PFSK-1 (cell line): ENCODE data around the gene UBXN1.

ENCODE experiments used
- FOXP2 ChIP-seq: optimal IDR thresholded peaks from 2 replicates; pipeline ENCODE3; 2011; ENCODE audit warnings: borderline replicate concordance, control low read depth, inconsistent platforms; ENCODE audit not compliant: insufficient read depth; ENCODE audit errors: extremely low read length, extremely low read depth
- POLR2AphosphoS5 ChIP-seq: IDR thresholded peaks from 2 replicates; pipeline ENCODE4 v1.6.1; 2012; ENCODE audit warnings: low read depth, mild to moderate bottlenecking, control low read depth, low read length, moderate library complexity
- REST ChIP-seq, 2 experiments: IDR thresholded peaks; 2 replicates each; pipeline versions ENCODE4 v1.6.1 to v1.8.0; 2011 to 2012; ENCODE audit warnings: low read depth in 2 of 2, low read length in 2 of 2, control low read depth in 1 of 2, inconsistent platforms in 1 of 2, mild to moderate bottlenecking in 1 of 2, moderate library complexity in 1 of 2; ENCODE audit not compliant: insufficient read depth in 1 of 2
- SIN3A ChIP-seq: IDR thresholded peaks from 2 replicates; pipeline ENCODE4 v1.6.1; 2012; ENCODE audit warnings: mild to moderate bottlenecking, low read length, moderate library complexity, borderline replicate concordance; ENCODE audit not compliant: insufficient read depth
- TAF1 ChIP-seq: IDR thresholded peaks from 2 replicates; pipeline ENCODE4 v1.6.1; 2012; ENCODE audit warnings: low read length, control low read depth, borderline replicate concordance; ENCODE audit not compliant: insufficient read depth

GRCh38 chr11:62725646-62726045, 46.8 kb upstream of the UBXN1 start:
- TF ChIP-seq REST (IDR thresholded peaks at IDR 0.05; ENCODE audit: insufficient read depth in 1 of 2, low read depth in 2 of 2, low read length in 2 of 2) (no peak), POLR2AphosphoS5 (no peak), FOXP2 (no peak), SIN3A (no peak), TAF1 (0 out of 2 replicates have a peak, but pooled peaks have one; percentile 8)
